Pancreas (tissue), 10 donors: ENCODE data around the gene FLOT1. TPM values are rescaled to one million over a fixed set of nuclear protein-coding genes. Genes with fewer than 3 reads are reported as not detected.

Experiments used
- ATAC-seq, 4 donors: fragments of 200-7000 bp; cut with Tn5 transposase; one replicate each; pipeline versions ENCODE4 v1.8.0 to v1.9.1; 2020; ENCODE audit warnings: mild to moderate bottlenecking in 4 of 4, moderate library complexity in 4 of 4
- DNase-seq, 6 donors: peaks; one replicate each; pipeline ENCODE4 v3.0.0-alpha.2; 2020
- FAIRE-seq: peaks from 2 replicates; lab custom pipeline; 2012; peaks lifted over from hg19 to GRCh38; lab: Jason Lieb, UNC
- H3K27ac ChIP-seq, 4 donors: fragments of 200-600 bp; sonication (generic); 1 replicate in 3 of 4; 2 replicates in 1 of 4; pipeline versions ENCODE4 v1.5.0 to v1.8.0; 2020
- H3K27me3 ChIP-seq, 4 donors: fragments of 200-600 bp; one replicate each; pipeline ENCODE4 v1.8.0; 2021
- H3K36me3 ChIP-seq, 3 donors: fragments of 200-600 bp; sonication (generic) in 1 of 3; one replicate each; pipeline versions ENCODE4 v1.5.0 to v1.8.0; 2020 to 2021
- H3K4me1 ChIP-seq, 3 donors: fragments of 200-600 bp; one replicate each; pipeline ENCODE4 v1.8.0; 2021
- H3K4me3 ChIP-seq, 4 donors: fragments of 200-600 bp; sonication (generic) in 2 of 4; one replicate each; pipeline versions ENCODE4 v1.5.0 to v1.8.0; 2020 to 2021
- H3K9me3 ChIP-seq, 4 donors: fragments of 200-600 bp; one replicate each; pipeline ENCODE4 v1.8.0; 2021
- WGBS, 2 donors: extraction: QIAGEN DNeasy Blood & Tissue Kit; methylation state at CpG; one replicate each; pipeline ENCODE4 v1.1.7; 2013; 5-methylcytosine and 5-hydroxymethylcytosine counted together
- intact Hi-C, 3 donors: fragments of 100-400 bp; cut with DNase I; formaldehyde crosslinking; loops; one replicate each; pipeline versions ENCODE4 v1.11.1 to v1.14.2; 2022
- polyA plus RNA-seq, 2 donors: library from polyadenylated mRNA; stranded (reverse); fragments of 200-250 nt; gene quantifications; one replicate each; pipeline ENCODE4 v1.2.3, GENCODE V29; 2013
- total RNA-seq, 6 donors: library from RNA; stranded (reverse); fragmentation: NEBNext Ultra II Directional in 4 of 6; extraction: Animal tissue kit (Norgen Biotek cat#: 25700) in 4 of 6; gene quantifications; one replicate each; pipeline versions ENCODE4 v1.2.1 to v1.2.4, GENCODE V29; 2021 to 2023
- TF ChIP-seq, protein P1 (sequence below), 4 donors: fragments of 200-600 bp; sonication (generic) in 3 of 4; IDR thresholded peaks; one replicate each; pipeline versions ENCODE4 v1.5.0 to v1.8.0; 2021; ENCODE audit warnings: antibody characterized with exemption in 4 of 4
- donor health status: healthy with polysubstance abuse.
- donor health status: DM: no; HTN: no; CAD: no; lungs with moderate emphysema.
- donor health status: DM: no; HTN: no; CAD: no.
- donor health status: control.
- donor health status: control.
- donor health status: Bipolar disorder and iron deficiency.
- donor health status: DM: yes; HTN: yes; CAD: no.
- donor health status: DM: no; HTN: no; CAD: no.
- donor health status: DM: no; HTN: no; CAD: no.
- donor health status: DM: yes; HTN: yes; CAD: no.

The FLOT1 gene
- total and polyA plus RNA-seq, 8 donors, result 45.7 to 151 (median 61.8) TPM

DNA sequence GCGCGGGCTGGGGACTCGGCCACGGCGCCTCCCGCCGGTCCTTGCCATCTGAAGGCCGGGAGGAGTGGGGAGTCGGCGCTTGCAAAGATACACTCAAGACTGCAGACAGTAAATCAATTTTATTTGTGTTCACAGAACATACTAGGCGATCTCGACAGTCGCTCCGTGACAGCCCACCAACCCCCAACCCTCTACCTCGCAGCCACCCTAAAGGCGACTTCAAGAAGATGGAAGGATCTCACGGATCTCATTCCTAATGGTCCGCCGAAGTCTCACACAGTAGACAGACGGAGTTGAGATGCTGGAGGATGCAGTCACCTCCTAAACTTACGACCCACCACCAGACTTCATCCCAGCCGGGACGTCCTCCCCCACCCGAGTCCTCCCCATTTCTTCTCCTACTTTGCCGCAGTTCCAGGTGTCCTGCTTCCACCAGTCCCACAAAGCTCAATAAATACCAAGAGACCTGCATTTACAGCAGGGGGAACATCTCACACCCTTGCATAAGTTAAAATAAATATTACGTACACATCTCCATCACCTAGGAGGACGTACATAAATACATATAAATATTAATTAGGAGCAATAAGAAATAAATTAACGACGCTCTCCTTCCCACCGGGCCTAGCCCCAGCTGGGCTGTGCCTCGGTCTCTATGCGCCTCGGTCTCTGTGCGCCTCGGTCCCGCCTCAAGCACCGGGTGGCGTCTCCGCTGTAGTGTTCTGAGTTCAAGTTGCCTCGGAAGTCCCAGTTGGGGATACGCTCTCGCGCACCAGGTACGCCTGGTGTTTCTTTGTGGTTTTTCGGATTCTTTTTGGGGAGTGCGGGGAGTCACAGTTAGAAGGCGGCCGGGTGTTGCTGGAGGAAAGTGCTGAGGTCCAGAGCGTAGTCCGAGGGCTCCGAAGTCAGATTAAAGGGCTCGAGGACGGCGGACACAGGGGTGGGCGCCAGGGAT, 889 bp upstream of the FLOT1 start:
- Histone ChIP-seq H3K4me1 (peaks cover 17 to 42% (median 18%) of the 10 kb centered on the region in 3 donors), H3K4me3 (peak overlapping the region; percentile 45 to 97 (median 78)), H3K9me3 (no peaks in the 10 kb centered on the region), H3K27ac (peak overlapping the region; percentile 91 to 98 (median 95)), H3K27me3 (no peaks in the 10 kb centered on the region), H3K36me3 (peaks cover 0 to 8% (median 0%) of the 10 kb centered on the region in 3 donors)
- WGBS, 2 donors, result 2% methylated on average over 55 of the region's 55 CpGs
- ATAC-seq (peak; percentile 11 to 26 (median 20)), DNase-seq (peak in 4 of 6 donors; percentile 53 to 69 (median 58)), FAIRE-seq (no peak)
- TF ChIP-seq, protein P1, sequence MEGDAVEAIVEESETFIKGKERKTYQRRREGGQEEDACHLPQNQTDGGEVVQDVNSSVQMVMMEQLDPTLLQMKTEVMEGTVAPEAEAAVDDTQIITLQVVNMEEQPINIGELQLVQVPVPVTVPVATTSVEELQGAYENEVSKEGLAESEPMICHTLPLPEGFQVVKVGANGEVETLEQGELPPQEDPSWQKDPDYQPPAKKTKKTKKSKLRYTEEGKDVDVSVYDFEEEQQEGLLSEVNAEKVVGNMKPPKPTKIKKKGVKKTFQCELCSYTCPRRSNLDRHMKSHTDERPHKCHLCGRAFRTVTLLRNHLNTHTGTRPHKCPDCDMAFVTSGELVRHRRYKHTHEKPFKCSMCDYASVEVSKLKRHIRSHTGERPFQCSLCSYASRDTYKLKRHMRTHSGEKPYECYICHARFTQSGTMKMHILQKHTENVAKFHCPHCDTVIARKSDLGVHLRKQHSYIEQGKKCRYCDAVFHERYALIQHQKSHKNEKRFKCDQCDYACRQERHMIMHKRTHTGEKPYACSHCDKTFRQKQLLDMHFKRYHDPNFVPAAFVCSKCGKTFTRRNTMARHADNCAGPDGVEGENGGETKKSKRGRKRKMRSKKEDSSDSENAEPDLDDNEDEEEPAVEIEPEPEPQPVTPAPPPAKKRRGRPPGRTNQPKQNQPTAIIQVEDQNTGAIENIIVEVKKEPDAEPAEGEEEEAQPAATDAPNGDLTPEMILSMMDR (IDR thresholded peaks at IDR 0.05), result no peak
- intact Hi-C loops, result no loop called here

DNA sequence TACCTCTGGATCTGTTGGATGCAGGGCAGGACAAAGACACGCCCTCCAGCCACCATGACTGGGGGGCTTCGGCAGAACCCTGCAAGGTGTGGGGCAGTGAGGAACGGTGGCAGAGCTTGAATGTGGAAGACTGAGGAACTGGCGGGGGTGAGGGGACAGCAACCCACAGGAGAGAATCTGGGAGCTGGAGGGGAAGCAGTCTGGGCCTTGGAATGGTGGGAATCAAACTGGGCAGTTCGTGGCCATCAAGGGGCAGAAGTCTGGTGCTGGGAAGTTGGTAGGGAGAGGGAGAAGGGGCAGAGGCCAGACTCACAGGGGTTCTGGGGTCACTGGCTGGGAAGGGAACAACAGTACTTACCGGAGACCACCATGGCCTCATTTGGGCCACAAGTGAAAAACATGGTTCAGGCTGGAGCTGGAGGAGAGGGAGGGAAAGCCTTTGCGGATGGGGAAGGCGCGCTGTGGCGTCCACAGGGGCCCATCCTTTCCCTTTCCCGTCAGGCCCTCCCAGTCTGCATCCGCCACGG, 635 bp downstream of the FLOT1 start:
- Histone ChIP-seq H3K27ac (peak overlapping the region; percentile 80 to 98 (median 95)), H3K4me1 (peaks cover 2 to 37% (median 10%) of the 10 kb centered on the region in 3 donors), H3K27me3 (no peaks in the 10 kb centered on the region), H3K36me3 (peaks cover 0 to 8% (median 0%) of the 10 kb centered on the region in 3 donors), H3K9me3 (no peaks in the 10 kb centered on the region), H3K4me3 (peak overlapping the region; percentile 67 to 97 (median 88))
- FAIRE-seq (no peak), ATAC-seq (peak in 2 of 4 donors; percentile 7 to 21), DNase-seq (no peak)
- TF ChIP-seq, protein P1 (IDR thresholded peaks at IDR 0.05), result no peak
- intact Hi-C loops, result no loop called here
- 7 to 9% methylated on average over 10 to 13 of the region's 13 CpGs for WGBS, 2 donors

DNA sequence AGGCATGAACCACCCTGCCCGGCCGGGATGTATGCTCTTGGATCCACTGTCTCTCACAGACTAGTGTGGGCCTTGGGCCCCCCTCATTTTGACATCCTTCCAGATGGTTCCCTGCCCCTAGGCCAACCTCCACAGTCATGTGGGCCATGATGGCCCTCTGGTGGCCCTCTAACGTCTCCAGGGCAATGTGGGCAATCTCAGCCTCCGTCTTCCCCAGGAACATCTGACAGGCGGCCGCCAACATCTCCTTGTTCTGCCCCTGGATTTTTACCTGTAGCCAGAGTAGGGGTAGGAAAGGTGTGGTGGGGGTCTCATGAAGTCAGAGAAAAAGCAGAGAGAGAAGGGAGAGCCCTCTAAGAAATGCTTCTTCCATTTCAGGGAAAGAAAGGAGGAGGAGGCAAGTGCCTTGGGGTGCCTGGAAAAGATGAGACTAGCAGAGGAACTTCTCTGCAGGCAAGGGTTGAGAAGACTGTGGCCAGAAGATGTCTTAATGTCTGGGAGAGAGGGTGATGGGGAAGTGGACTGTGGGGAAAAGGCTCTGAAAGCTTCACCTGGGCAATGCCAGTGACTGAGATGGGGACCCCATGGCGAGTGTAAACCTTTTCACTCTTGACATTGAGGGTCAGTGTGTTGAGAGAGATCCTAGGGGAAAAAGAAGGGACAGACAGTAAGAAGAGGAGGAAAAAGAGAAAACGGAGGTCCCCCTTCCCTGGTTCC, 1.3 kb downstream of the FLOT1 start:
- intact Hi-C loops, result no loop called here
- no peaks in the 10 kb centered on the region for H3K27me3 ChIP-seq
- 72 to 76% methylated on average over 8 of the region's 8 CpGs for WGBS, 2 donors
- TF ChIP-seq, protein P1 (IDR thresholded peaks at IDR 0.05), result no peak
- FAIRE-seq, result no peak
- ATAC-seq, result no peak
- H3K36me3 ChIP-seq, result peaks cover 0 to 8% (median 0%) of the 10 kb centered on the region in 3 donors
- DNase-seq, result peak in 1 of 6 donors; percentile 34
- H3K4me1 ChIP-seq, result peaks cover 0 to 38% (median 10%) of the 10 kb centered on the region in 3 donors
- peak overlapping the region; percentile 67 to 97 (median 88) for H3K4me3 ChIP-seq
- no peaks in the 10 kb centered on the region for H3K9me3 ChIP-seq
- peak overlapping the region in 3 of 4 donors; percentile 80 to 98 (median 95) for H3K27ac ChIP-seq

DNA sequence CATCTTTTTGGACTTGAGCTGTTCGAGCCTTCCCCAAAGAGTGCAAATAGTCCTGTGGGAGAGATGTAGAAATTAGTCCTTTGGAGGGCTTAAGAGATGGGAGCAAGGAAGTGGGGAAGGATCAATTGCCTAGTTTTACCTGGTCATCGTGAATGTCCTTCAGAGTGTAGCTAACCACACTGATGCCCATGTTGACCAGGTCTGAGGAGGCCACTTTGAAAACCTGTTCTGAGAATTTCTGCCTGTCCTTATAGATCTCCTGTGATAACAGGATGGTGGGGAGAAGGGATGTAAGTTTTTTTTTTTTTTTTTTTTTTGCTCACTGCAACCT, 2.0 kb downstream of the FLOT1 start:
- 87 to 88% methylated on average over 2 of the region's 2 CpGs for WGBS, 2 donors
- no peaks in the 10 kb centered on the region for H3K9me3 ChIP-seq
- no peak overlapping the region for H3K27ac ChIP-seq
- FAIRE-seq (no peak), DNase-seq (no peak), ATAC-seq (no peak)
- peaks cover 0 to 38% (median 10%) of the 10 kb centered on the region in 3 donors for H3K4me1 ChIP-seq
- TF ChIP-seq, protein P1 (IDR thresholded peaks at IDR 0.05), result no peak
- no peaks in the 10 kb centered on the region for H3K27me3 ChIP-seq
- intact Hi-C loops, result no loop called here
- H3K36me3 ChIP-seq, result peaks cover 0 to 8% (median 0%) of the 10 kb centered on the region in 3 donors
- no peak overlapping the region for H3K4me3 ChIP-seq
